Embryonic facial prominence (tissue), 1 donor: ENCODE measurements around the gene ADGRL1.
"Not testable (repeated sequence)": the region's sequence is repeated elsewhere in the genome, so short reads cannot be mapped to it uniquely, and the experiment has no call there.

Experiments used
- DNase-seq: peaks from one replicate; pipeline ENCODE4 v3.0.0-alpha.2; 2016; ENCODE audit errors: extremely low spot score

The ADGRL1 gene

GRCh38 chr19:14161305-14161704 lies 44.7 kb downstream of the ADGRL1 start:
- no peak for DNase-seq

DNA sequence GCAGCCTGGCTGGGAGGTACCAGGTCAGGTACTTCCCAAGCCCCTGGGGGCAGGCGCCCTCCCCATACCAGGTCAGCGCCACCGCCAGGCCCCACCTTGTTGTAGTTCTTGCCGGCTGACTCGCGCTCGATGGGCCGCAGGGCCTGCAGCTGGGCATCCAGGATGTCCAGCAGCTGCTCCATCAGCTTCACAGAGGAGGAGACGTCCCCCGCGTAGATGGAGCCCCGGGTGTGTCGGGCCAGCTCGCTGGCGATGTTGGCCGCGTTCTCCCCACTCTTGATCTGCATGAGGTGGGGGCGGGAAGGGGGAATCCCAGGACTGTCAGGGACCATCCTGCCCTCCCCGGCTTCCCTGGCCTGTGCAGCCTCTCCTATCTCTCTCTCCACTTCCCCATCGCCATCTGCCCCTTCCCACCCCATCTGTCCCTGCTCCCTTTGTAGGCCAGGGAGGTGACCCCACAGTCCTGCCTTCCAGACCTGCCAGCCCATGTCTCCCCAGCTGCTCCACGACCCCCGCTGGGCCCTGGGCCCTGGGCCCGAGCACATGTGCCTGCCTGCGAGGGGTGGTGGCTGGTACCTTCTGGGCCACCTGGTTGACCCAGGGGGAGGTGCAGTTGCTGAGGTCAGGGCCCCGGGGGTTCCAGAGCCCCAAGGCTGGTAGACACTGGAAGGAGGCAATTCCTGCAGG lies 45.8 kb downstream of the ADGRL1 start:
- DNase-seq, result no peak

GRCh38 chr19:14159059-14159458 lies 46.9 kb downstream of the ADGRL1 start:
- DNase-seq, result no peak

- DNase-seq, result no peak
Measured at GRCh38 chr19:14158276-14159023, 47.5 kb downstream of the ADGRL1 start.

DNA sequence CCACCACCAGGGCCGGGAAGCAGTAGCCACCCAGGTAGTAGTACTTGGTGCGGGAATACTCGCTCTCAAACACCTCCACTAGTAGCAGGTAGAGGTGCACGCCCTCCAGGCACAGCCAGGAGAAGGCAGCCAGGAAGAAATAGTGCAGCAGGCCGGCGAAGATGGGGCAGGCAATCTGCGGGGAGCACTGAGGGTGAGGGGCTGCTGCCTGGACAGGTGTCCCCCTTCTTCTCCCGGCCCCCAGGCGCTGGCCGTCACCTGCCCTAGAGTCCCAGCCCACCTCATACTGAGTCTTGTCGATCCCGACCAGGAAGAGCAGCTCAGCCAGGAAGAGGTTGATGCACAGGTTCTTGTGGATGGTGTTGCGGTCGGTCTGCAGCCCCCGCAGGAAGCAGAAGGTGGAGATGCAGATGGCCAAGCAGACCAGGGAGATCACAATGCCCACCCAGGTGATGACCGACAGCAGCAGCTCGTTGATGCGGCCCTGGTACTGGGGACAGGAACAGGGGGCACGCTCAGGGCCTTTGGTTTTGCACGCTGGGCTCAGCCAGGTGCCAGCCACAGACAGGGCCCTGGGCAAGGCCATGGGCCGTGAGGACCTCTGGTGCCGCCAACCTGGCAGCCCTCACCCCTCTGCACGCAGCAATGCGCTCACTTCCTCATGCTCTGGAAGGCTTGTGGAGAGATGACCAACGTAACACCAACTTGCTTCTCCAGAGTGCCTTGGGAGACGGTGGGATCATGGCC lies 48.8 kb downstream of the ADGRL1 start:
- DNase-seq, result no peak

DNA sequence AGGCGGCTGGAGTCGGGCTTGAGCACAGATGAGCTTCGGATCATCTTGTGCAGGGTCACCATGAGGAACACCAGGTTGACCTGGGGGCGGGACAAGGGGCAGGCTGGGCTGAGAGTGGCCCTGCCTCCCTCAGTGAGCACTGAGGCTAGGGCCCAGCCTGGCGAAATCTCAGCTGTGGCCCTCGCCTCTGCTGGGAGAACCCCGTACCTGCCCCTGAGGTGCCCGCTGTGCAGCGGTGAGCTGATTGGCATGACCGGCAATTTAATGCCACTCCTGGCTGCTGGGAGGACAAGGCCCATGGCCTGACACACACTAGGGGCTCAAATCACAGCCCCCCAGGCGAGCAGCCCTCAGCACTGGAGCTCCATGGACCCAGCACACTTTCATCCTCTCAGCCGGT lies 49.8 kb downstream of the ADGRL1 start:
- no peak for DNase-seq

DNA sequence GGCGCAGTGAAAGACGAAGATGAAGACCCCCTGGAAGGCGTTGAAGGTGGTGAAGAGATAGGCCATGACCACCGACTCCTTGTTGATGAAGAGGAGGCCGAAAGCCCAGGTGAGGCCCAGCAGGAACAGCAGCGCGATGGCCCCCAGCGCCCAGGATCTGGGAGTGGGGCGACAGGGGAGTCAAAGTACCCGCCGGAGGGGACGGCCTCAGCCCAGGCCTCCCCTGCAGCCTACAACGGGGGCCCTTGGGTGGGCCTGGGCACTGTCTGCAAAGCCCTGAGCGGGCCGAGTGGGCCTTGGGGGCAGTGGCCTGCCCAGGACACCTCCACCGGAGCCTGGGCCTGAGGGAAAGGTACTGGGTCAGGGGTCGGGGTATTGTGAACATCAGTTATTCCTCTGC lies 50.6 kb downstream of the ADGRL1 start:
- no peak for DNase-seq

- no peak for DNase-seq
Measured at GRCh38 chr19:14152713-14153112, 53.3 kb downstream of the ADGRL1 start.

- no peak for DNase-seq
Measured at GRCh38 chr19:14150770-14151661, 55.0 kb downstream of the ADGRL1 start.

DNA sequence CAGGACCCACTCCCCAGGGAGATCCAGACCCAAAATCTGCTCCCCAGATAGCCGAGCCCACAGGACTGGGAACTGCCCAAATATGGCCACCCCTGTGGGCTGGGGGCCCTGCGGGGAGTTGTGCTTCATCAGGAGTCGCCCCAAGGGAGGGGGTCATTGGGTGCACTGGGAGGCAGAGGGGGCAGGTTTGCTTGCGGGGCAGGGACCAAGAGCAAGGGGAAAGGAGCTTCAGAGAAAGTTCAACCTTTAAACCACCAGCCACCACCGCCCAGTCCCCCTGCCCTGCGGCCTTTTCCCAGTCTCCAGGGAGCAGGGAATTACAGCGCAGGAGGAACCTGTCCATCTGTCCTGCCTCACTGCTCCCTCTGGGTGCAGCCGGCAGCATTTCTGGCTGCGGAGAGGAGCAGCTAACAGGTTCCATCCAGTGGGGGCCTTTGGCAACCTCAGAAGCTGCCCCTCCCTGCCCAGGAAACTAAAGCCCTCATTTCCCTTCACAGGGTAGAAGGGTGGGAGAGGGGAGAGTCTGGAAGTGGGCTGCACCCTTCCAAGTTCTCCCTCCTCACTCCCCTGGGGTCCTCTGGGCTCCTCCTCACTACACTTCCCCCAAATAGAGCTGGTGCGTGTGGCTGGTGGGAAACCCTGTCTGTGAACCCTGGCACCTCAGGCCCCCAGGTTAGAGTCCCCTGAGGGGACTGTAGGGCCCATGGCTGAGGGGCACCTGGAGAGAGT lies 55.8 kb downstream of the ADGRL1 start:
- DNase-seq, result no peak

DNA sequence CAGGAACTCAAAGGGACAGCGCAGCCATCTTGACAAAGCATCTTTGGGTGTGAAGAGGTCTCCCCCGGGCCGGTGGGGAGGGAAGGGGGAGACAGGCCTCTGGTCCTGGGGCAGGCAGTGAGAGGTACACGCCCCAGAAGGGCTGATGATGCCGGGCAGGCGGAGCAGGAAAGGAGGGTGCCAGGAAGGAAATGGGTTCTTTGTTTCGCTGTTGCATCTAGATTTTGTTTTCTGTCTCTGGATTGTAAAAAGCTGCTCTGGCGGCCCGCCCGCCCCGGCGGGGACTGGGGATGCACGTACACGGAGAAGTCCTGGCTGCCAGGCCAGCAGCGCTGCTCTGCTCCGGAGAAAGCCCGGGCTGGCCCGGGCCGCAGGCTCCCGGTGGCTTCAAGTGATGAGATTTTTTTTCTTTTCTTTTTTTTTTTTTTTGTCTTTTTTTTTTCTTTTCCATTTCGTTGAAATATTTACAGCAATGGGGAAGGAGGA lies 56.4 kb downstream of the ADGRL1 start:
- no peak for DNase-seq

DNA sequence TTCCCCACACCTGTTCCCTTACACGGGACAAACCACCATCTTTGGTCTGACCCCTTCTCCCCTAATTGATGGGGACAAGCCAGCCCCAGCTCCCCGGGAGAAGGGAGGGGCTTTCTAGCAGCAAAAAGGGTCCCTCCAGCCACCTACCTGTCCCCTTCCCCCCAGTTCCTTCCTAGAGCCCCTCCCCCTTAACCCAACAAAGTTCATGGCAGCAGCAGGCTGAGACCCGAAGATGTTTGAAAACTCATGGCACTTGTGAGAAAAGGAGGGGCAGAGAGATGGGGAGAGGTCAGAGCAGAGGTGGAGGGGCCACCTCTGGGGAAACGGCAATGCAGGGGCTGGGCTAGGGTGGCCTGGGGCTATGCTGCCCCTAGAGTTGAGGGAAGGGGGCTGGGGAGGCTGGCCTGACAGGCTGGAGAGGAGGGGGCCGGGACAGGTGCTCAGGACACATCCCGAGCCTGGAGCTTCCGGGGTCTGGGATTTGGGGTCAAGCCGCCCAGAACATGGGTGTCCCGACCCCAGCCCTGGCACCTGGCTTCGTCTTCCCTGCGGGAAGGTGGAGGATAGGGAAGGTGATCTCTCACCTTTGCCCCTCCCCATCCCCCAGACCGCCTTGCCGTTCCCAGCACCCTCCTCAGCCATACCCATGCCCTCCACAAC lies 57.1 kb downstream of the ADGRL1 start:
- no peak for DNase-seq

DNA sequence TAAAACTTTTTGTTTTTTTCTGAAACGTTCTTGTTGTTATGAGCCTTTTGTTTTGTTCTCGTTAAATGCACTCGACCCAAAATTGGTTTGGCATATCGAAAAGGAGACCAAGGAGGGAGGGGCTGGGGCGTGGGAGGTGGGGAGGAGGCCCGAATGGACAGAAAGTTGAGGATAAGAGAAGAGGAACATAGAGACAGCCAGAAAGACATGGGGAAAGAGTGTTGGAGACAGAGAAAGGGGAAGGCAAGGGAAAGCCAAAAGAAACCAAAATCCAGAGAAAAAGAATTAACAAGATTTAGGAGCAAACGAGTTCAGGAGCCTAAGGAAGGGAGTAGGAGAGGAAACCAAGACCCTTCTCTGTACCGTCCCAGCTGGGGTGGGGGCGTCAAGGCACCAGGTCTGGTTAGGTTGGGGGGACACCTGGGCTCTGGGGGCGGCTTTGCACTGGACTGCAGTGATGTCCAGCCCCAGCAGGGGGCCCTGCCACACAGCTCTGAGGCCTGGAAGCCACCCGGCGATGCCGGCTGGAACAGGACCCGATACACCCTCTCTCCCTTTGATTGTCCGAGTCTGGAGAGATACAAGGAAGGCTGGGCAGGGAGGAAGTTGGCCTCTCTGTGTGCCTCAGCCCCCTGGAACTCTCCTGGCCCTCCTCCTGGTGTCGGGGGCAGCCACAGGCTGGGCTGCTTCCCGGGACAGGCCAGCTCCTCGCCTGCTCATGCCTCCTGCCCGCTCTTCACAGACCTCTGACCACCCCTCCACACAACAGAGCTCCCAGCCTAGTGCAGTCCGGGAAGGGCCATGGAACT lies 58.0 kb downstream of the ADGRL1 start:
- no peak for DNase-seq

GRCh38 chr19:14146789-14147216 lies 59.2 kb downstream of the ADGRL1 start:
- no peak for DNase-seq

DNA sequence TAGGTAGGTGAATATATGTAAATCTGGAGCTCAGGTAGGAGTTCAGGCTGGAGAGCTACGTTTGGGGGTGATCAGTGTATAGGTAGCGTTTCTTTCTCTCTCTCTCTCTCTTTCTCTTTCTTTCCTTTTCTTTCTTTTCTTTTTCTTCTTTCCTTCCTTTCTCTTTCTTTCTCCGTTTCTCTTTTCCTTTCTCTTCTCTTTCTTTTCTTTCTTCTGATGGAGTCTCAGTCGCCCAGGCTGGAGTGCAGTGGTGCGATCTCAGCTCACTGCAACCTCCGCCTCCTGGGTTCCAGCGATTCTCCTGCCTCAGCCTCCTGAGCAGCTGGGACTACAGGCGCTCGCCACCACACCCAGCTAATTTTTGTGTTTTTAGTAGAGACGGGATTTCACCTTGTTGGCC lies 59.8 kb downstream of the ADGRL1 start:
- DNase-seq, result not testable (repeated sequence)

DNA sequence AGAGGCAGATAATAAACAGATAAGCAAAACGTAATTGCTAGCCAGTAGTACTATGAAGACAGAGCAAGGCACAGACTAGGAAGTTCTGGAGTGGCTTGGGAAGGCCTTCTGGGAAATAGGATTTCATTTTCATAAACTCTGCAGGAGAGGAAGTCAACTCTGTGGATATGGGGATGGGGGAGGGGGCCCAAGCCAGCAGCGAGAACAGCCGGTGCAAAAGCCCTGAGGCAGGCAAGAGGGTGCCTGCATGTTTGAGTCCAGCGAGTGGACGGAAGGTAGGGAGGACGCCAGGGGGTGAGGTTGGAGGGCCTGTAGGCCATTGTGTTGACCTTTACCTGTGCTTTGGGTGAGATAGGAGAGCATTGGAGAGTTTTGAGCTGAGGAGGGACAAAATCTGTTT lies 60.6 kb downstream of the ADGRL1 start:
- no peak for DNase-seq

DNA sequence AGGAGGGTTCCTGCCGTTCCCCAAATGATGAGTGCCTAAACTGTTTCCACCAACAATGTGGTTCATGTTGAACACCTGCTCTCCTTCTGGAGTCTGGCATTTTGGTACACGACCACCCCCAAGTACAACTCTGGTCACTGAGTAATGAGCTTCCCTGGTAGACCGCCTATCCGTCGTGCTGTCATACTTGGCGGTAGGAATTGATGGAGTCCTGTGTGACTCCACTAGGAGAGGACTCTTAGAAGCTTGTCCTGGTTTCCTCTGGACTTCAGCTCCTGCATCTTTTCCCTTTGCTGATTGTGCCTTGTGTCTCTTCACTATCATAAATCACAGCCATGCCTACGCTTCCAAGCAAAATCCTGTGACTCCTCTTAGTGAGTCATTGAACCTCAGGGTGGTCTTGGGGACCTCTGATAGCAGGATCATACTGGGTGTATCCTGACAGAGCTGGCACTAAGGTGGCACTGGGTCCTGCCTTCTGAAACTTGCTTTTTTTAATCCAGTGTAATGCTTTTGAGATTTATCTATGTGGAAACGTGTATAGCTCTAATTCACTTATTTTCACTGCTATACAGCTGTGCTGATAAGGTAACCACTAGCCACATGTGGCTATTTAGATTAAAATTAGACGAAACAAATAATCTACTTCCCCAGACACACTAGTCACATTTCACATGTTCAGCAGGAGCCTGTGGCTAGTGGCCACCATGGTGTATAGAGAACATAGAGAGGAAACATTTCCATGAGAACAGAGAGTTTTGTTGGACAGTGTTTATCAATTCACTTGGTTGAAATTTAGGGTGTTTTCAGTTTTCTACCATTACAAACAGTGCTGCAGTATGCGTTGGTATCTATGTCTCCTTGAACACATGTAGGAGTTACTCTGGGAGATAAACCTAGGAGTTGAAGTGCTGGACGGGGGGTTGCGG lies 63.4 kb downstream of the ADGRL1 start:
- no peak for DNase-seq

- no peak for DNase-seq
Measured at GRCh38 chr19:14141041-14141440, 64.9 kb downstream of the ADGRL1 start.
